Measurements from ENCODE around the gene ITGB2. TPM values are rescaled to one million over a fixed set of nuclear protein-coding genes. Genes with fewer than 3 reads are reported as not detected.

The ITGB2 gene
- total RNA-seq, 1 donor from 2014 or later: not detected

DNA sequence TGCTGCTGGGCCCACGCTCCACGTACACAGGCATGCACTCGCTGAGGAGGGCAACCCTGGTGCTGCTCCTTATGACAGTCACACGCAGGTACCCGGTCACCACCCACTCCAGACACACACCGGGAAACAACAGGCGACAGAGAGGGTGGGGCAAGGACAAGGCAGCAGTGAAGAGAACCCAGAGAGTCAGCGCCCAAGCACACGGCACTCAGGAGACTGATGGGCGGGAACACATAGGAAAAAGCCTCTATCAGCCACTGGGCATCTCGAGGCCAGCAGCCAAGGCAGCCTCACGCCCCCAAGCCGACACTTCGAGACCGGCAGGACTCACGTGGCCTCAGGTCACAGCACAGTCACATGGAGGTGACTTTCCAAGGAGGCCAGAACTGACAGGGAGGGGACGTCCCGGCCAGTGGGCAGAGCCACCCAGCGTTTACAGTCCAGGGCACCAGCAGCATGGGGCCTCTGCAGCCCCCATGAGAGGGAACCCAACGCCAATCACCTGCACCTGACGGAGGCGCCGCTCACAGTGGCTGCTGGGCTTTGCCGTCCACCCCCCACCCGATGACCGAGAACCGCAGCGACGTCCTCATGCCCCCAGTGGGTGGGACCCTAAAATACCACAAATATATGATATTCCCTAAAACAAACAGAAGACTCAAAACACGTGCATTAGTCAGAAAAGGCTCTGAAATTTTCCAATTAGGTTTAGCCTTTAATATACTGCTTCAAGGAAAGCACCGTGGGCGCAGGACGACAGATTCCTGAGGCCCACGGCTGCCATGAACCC is 66.9 kb downstream of the ITGB2 start:
- H4K20me1 ChIP-seq (ENCODE audit: low read depth): peaks cover 54% of the 10 kb centered on the region
- no peak for DNase-seq (ENCODE audit: low spot score)

DNA sequence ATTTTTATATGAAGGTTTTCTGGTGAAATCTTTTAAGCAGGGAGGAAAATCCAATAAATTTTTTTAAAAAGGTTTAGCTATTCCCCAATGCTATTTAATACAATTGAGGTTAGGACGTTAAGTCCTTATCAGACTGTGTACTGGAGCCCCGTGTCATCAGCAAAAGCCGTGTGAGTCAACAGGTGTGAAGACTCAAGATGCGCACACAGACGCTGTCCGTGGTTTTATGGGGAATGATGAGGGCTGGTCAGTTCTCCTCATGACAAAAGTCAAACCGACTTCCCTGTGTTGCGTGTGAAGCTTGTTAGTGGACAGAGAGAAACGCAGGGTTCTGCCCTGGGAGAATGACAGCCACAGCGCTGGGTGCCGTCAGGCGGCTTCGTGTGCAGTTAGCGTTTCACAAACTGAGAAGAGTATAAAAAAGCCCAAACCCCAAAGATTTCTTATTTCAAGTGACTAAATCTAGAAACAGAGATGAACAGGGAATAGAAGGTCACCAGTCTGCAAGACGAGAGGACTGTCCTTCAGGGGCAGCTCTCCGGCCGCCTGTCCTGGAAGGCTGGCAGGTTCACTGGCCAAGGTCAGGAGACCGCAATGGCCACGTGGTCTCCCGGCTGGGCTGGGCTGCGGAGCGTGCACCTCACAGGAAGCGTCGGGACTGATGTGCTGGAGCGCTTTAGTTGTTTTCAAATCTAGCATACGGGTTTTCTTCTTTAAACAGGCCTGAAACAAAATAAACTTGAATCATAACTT is 69.6 kb downstream of the ITGB2 start:
- Histone ChIP-seq H3K4me3 (no peak overlapping the region), H3K36me3 (no peaks in the 10 kb centered on the region), H3K4me2 (no peak overlapping the region), H3K9me3 (ENCODE audit: low read depth) (no peaks in the 10 kb centered on the region), H4K20me1 (ENCODE audit: low read depth) (peaks cover 27% of the 10 kb centered on the region), H3K9ac (no peak overlapping the region), H3K79me2 (ENCODE audit: low read depth) (peaks cover 9% of the 10 kb centered on the region), H3K4me1 (peaks cover 5% of the 10 kb centered on the region), H3K27ac (no peak overlapping the region), H2AFZ (replicated peaks) (no peak overlapping the region), H3K27me3 (no peaks in the 10 kb centered on the region), H3F3A (ENCODE audit: low read depth) (peaks cover 7% of the 10 kb centered on the region)
- DNase-seq (ENCODE audit: low spot score): no peak
- Mint-ChIP-seq H3K36me3 (peaks cover 25% of the 10 kb centered on the region), H3K27me3 (ENCODE audit: insufficient read depth, low read depth) (no peaks in the 10 kb centered on the region), H3K4me3 (no peak overlapping the region), H3K9me3 (no peaks in the 10 kb centered on the region), H3K4me1 (peaks cover 5% of the 10 kb centered on the region), H3K27ac (no peak overlapping the region)
- TF ChIP-seq EZH2 (IDR thresholded peaks at IDR 0.05) (no peak), EZH2phosphoT487 (IDR thresholded peaks at IDR 0.05) (no peak)
- TF ChIP-seq, protein P1, sequence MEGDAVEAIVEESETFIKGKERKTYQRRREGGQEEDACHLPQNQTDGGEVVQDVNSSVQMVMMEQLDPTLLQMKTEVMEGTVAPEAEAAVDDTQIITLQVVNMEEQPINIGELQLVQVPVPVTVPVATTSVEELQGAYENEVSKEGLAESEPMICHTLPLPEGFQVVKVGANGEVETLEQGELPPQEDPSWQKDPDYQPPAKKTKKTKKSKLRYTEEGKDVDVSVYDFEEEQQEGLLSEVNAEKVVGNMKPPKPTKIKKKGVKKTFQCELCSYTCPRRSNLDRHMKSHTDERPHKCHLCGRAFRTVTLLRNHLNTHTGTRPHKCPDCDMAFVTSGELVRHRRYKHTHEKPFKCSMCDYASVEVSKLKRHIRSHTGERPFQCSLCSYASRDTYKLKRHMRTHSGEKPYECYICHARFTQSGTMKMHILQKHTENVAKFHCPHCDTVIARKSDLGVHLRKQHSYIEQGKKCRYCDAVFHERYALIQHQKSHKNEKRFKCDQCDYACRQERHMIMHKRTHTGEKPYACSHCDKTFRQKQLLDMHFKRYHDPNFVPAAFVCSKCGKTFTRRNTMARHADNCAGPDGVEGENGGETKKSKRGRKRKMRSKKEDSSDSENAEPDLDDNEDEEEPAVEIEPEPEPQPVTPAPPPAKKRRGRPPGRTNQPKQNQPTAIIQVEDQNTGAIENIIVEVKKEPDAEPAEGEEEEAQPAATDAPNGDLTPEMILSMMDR (IDR thresholded peaks at IDR 0.05): no peak

More for the DNA sequence above, 66.9 kb downstream of the ITGB2 start:
- Histone ChIP-seq H3F3A (ENCODE audit: low read depth) (no peaks in the 10 kb centered on the region), H3K9ac (no peak overlapping the region), H3K9me3 (ENCODE audit: low read depth) (no peaks in the 10 kb centered on the region), H3K27ac (no peak overlapping the region), H3K36me3 (no peaks in the 10 kb centered on the region), H3K27me3 (no peaks in the 10 kb centered on the region), H3K4me1 (no peaks in the 10 kb centered on the region), H3K4me3 (no peak overlapping the region), H3K4me2 (no peak overlapping the region), H3K79me2 (ENCODE audit: low read depth) (peaks cover 34% of the 10 kb centered on the region), H2AFZ (replicated peaks) (no peak overlapping the region)
- no peaks in the 10 kb centered on the region for H3K9me3 Mint-ChIP-seq
- H3K4me3 Mint-ChIP-seq: no peak overlapping the region
- no peak overlapping the region for H3K27ac Mint-ChIP-seq
- no peaks in the 10 kb centered on the region for H3K4me1 Mint-ChIP-seq
- TF ChIP-seq, protein P1 (IDR thresholded peaks at IDR 0.05): no peak
- TF ChIP-seq EZH2phosphoT487 (IDR thresholded peaks at IDR 0.05): no peak
- TF ChIP-seq EZH2 (IDR thresholded peaks at IDR 0.05): no peak
- H3K27me3 Mint-ChIP-seq (ENCODE audit: insufficient read depth, low read depth): no peaks in the 10 kb centered on the region
- peaks cover 32% of the 10 kb centered on the region for H3K36me3 Mint-ChIP-seq

- Mint-ChIP-seq H3K9me3 (no peaks in the 10 kb centered on the region), H3K4me1 (peaks cover 7% of the 10 kb centered on the region), H3K36me3 (peaks cover 22% of the 10 kb centered on the region), H3K27me3 (ENCODE audit: insufficient read depth, low read depth) (no peaks in the 10 kb centered on the region), H3K4me3 (no peak overlapping the region), H3K27ac (no peak overlapping the region)
- H3K36me3 ChIP-seq: no peaks in the 10 kb centered on the region
- H4K20me1 ChIP-seq (ENCODE audit: low read depth): peaks cover 22% of the 10 kb centered on the region
- TF ChIP-seq EZH2 (IDR thresholded peaks at IDR 0.05) (no peak), EZH2phosphoT487 (IDR thresholded peaks at IDR 0.05) (no peak)
- TF ChIP-seq, protein P1 (IDR thresholded peaks at IDR 0.05): no peak
- H3K4me2 ChIP-seq: no peak overlapping the region
- H3K27ac ChIP-seq: no peak overlapping the region
- no peak overlapping the region for H3K9ac ChIP-seq
- no peaks in the 10 kb centered on the region for H3K9me3 ChIP-seq (ENCODE audit: low read depth)
- peaks cover 8% of the 10 kb centered on the region for H3K79me2 ChIP-seq (ENCODE audit: low read depth)
- H3K4me1 ChIP-seq: peaks cover 6% of the 10 kb centered on the region
- DNase-seq (ENCODE audit: low spot score): no peak
- H3K4me3 ChIP-seq: no peak overlapping the region
- no peak overlapping the region for H2AFZ ChIP-seq (replicated peaks)
- no peaks in the 10 kb centered on the region for H3K27me3 ChIP-seq
- peaks cover 13% of the 10 kb centered on the region for H3F3A ChIP-seq (ENCODE audit: low read depth)
These were observed 70.4 kb downstream of the ITGB2 start for GRCh38 chr21:44850208-44850800.

Data from neural progenitor cell (in vitro differentiated cells).